ENCODE results near the gene OCRL. TPM values are rescaled to one million over a fixed set of nuclear protein-coding genes. Genes with fewer than 3 reads are reported as not detected.
A peak's percentile ranks its signal among the peaks of the same experiment; 100 is the strongest.

OCRL gene
- total RNA-seq, 1 experiment from 2014 or later: 25.4 TPM

GRCh38 chrX:129525162-129525561, 14.9 kb upstream of the OCRL start:
- Histone ChIP-seq H3K4me1 (ENCODE audit: insufficient read depth, low read length, poor library complexity, severe bottlenecking) (no peaks in the 10 kb centered on the region), H3K36me3 (ENCODE audit: insufficient read depth, low read length, poor library complexity, severe bottlenecking) (no peaks in the 10 kb centered on the region), H3K27ac (ENCODE audit: low read depth, low read length, poor library complexity, severe bottlenecking) (no peak overlapping the region), H3K4me3 (ENCODE audit: low read depth, low read length, poor library complexity, severe bottlenecking) (no peak overlapping the region), H3K27me3 (replicated peaks; ENCODE audit: insufficient read depth, low read depth, low read length, poor library complexity) (no peaks in the 10 kb centered on the region), H3K9me3 (ENCODE audit: low read depth, low read length, poor library complexity, severe bottlenecking) (no peaks in the 10 kb centered on the region)
- intact Hi-C loops (cut with micrococcal nuclease; ENCODE audit: unreplicated experiment): no loop called here
- DNase-seq (ENCODE audit: low spot score): no peak
- BruUV-seq (replicated peaks): no TSS peak
- POLR2A ChIA-PET (ENCODE audit: low non-redundant PET): no interaction called here
- TF ChIP-seq EZH2 (IDR thresholded peaks at IDR 0.05; ENCODE audit: borderline replicate concordance, low read depth, low read length, poor library complexity, severe bottlenecking) (no peak), CTCF (conservative IDR thresholded peaks at IDR 0.05; ENCODE audit: low read depth, low read length) (no peak)
- CTCF ChIA-PET: no interaction called here

GRCh38 chrX:129525896-129526295, 14.2 kb upstream of the OCRL start:
- no peaks in the 10 kb centered on the region for H3K36me3 ChIP-seq (ENCODE audit: insufficient read depth, low read length, poor library complexity, severe bottlenecking)
- POLR2A ChIA-PET (ENCODE audit: low non-redundant PET): no interaction called here
- no TSS peak for BruUV-seq (replicated peaks)
- DNase-seq (ENCODE audit: low spot score): no peak
- H3K4me1 ChIP-seq (ENCODE audit: insufficient read depth, low read length, poor library complexity, severe bottlenecking): no peaks in the 10 kb centered on the region
- TF ChIP-seq EZH2 (IDR thresholded peaks at IDR 0.05; ENCODE audit: borderline replicate concordance, low read depth, low read length, poor library complexity, severe bottlenecking): no peak
- no peak for TF ChIP-seq CTCF (conservative IDR thresholded peaks at IDR 0.05; ENCODE audit: low read depth, low read length)
- no peak overlapping the region for H3K27ac ChIP-seq (ENCODE audit: low read depth, low read length, poor library complexity, severe bottlenecking)
- H3K27me3 ChIP-seq (replicated peaks; ENCODE audit: insufficient read depth, low read depth, low read length, poor library complexity): no peaks in the 10 kb centered on the region
- CTCF ChIA-PET: no interaction called here
- no peak overlapping the region for H3K4me3 ChIP-seq (ENCODE audit: low read depth, low read length, poor library complexity, severe bottlenecking)
- no peaks in the 10 kb centered on the region for H3K9me3 ChIP-seq (ENCODE audit: low read depth, low read length, poor library complexity, severe bottlenecking)
- intact Hi-C loops (cut with micrococcal nuclease; ENCODE audit: unreplicated experiment): no loop called here

- ChIA-PET CTCF (interaction anchor here (0.7 kb wide), 1 partner anchor 121 kb away, joined by 6 read pairs; no protein-coding TSS in a partner anchor), POLR2A (ENCODE audit: low non-redundant PET) (no interaction called here)
- no peak for TF ChIP-seq CTCF (conservative IDR thresholded peaks at IDR 0.05; ENCODE audit: low read depth, low read length)
- TF ChIP-seq EZH2 (IDR thresholded peaks at IDR 0.05; ENCODE audit: borderline replicate concordance, low read depth, low read length, poor library complexity, severe bottlenecking): no peak
- Histone ChIP-seq H3K4me1 (ENCODE audit: insufficient read depth, low read length, poor library complexity, severe bottlenecking) (no peaks in the 10 kb centered on the region), H3K36me3 (ENCODE audit: insufficient read depth, low read length, poor library complexity, severe bottlenecking) (no peaks in the 10 kb centered on the region), H3K4me3 (ENCODE audit: low read depth, low read length, poor library complexity, severe bottlenecking) (no peak overlapping the region), H3K27ac (ENCODE audit: low read depth, low read length, poor library complexity, severe bottlenecking) (no peak overlapping the region), H3K9me3 (ENCODE audit: low read depth, low read length, poor library complexity, severe bottlenecking) (no peaks in the 10 kb centered on the region), H3K27me3 (replicated peaks; ENCODE audit: insufficient read depth, low read depth, low read length, poor library complexity) (no peaks in the 10 kb centered on the region)
- intact Hi-C loops (cut with micrococcal nuclease; ENCODE audit: unreplicated experiment): no loop called here
- DNase-seq (ENCODE audit: low spot score): peak; percentile 68
- no TSS peak for BruUV-seq (replicated peaks)
These were observed 10.3 kb upstream of the OCRL start for GRCh38 chrX:129529685-129530281.
